Measurements from ENCODE around the gene MECP2. TPM values are rescaled to one million over a fixed set of nuclear protein-coding genes. Genes with fewer than 3 reads are reported as not detected.

Gene MECP2
- total RNA-seq, 2 donors from 2014 or later, result 34.4 to 35.3 TPM

DNA sequence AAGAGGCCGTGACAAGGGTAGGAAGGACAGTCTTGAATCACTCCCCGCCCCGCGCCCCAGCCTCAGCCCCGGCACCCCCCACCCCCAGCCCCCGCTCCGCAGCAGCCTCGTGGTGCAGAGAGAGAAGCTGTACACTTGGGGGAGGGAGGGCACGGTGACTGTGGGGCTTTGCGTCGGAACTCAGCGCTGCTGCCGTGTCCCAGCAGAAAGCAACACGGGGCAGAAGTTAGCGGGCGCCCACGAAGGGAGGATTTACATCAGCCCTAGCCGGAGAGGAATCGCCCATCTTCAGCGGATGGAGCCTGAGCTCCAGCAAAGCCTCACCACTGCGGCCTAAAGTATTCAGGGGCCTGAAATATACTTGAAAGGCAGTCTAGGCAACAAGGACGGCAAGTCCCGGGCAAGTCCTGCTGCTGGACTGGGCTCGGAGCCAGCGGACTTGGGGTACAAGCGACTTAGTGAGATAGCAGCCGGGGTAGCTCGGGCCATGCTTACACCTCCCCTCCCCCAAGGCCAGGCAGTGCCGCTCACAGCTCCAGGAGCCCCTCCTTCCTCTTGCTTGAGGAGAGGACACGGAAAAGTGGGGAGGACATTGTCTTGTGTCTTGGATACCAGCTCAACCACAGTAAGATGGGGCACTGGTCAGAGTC, 28.0 kb upstream of the MECP2 start:
- 93 to 94% methylated on average over 3 to 23 of the region's 30 CpGs for WGBS, 2 experiments (ENCODE audit: insufficient coverage in 1 of 2, insufficient read length in 1 of 2)
- peaks cover 2% of the 10 kb centered on the region for H3K4me1 Mint-ChIP-seq
- H3K27me3 Mint-ChIP-seq (ENCODE audit: insufficient read depth), result no peaks in the 10 kb centered on the region
- peaks cover 69% of the 10 kb centered on the region for H3K9me3 Mint-ChIP-seq
- H3K9ac ChIP-seq (ENCODE audit: extremely low read depth, low read length, poor library complexity, severe bottlenecking), result no peak overlapping the region
- no peaks in the 10 kb centered on the region for H3K27me3 ChIP-seq (ENCODE audit: control insufficient read depth, insufficient read depth, low read length, poor library complexity, severe bottlenecking)
- H3K4me3 ChIP-seq (ENCODE audit: low read length), result no peak overlapping the region
- H3K9me3 ChIP-seq (ENCODE audit: control insufficient read depth, low read length), result no peaks in the 10 kb centered on the region
- H3K4me1 ChIP-seq (ENCODE audit: control insufficient read depth, insufficient read depth, low read length), result no peaks in the 10 kb centered on the region
- no peaks in the 10 kb centered on the region for H3K36me3 Mint-ChIP-seq (ENCODE audit: low read depth)
- no peaks in the 10 kb centered on the region for H3K36me3 ChIP-seq (ENCODE audit: control insufficient read depth, insufficient read depth, low read length)
- TF ChIP-seq, protein P1, sequence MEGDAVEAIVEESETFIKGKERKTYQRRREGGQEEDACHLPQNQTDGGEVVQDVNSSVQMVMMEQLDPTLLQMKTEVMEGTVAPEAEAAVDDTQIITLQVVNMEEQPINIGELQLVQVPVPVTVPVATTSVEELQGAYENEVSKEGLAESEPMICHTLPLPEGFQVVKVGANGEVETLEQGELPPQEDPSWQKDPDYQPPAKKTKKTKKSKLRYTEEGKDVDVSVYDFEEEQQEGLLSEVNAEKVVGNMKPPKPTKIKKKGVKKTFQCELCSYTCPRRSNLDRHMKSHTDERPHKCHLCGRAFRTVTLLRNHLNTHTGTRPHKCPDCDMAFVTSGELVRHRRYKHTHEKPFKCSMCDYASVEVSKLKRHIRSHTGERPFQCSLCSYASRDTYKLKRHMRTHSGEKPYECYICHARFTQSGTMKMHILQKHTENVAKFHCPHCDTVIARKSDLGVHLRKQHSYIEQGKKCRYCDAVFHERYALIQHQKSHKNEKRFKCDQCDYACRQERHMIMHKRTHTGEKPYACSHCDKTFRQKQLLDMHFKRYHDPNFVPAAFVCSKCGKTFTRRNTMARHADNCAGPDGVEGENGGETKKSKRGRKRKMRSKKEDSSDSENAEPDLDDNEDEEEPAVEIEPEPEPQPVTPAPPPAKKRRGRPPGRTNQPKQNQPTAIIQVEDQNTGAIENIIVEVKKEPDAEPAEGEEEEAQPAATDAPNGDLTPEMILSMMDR (conservative IDR thresholded peaks at IDR 0.05), result no peak
- H3K27ac Mint-ChIP-seq, result no peak overlapping the region
- no peak for DNase-seq
- no peak overlapping the region for H3K27ac ChIP-seq (ENCODE audit: low read depth, low read length)
- no peak overlapping the region for H3K4me3 Mint-ChIP-seq

DNA sequence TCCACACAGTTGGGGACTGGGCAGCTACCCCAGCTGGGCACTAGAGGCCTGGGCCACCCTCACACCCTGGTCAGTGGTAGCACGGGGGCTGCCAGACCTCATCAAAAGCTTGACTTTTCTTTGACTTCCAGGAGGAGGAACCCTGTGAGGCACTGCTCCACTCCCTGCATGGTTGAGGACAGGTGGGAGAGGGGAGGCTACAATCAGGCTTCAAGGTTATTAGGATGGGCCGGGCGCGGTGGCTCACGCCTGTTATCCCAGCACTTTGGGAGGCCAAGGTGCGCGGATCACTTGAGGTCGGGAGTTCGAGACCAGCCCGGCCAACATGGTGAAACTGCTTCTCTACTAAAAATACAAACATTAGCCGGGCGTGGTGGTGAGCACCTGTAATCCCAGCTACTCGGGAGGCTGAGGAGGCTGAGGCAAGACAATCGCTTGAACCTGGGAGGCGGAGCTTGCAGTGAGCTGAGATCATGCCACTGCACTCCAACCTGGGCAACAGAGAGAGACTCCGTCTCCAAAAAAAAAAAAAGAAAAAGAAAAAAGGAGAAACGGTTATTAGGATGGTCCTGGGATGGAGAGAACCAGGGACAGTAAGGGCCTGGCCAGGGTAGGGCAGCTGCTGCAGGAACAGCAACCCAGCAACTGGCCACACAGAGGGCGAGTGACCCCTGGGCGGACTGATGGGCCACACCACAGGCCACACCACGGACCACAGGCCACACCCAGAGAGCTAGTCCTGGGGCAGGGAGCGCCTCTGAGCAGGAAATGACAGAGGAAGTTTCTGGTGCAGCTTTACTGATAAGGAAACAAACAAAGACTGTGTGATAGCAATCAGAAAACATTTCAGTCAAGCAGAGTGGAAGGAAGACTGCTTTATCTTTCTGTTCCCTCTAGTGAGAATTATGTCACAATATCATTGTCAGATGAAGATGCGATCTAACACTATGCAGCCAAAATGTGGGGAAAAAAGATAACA, 26.0 kb upstream of the MECP2 start:
- H3K9me3 Mint-ChIP-seq, result peaks cover 73% of the 10 kb centered on the region
- no peak overlapping the region for H3K27ac Mint-ChIP-seq

DNA sequence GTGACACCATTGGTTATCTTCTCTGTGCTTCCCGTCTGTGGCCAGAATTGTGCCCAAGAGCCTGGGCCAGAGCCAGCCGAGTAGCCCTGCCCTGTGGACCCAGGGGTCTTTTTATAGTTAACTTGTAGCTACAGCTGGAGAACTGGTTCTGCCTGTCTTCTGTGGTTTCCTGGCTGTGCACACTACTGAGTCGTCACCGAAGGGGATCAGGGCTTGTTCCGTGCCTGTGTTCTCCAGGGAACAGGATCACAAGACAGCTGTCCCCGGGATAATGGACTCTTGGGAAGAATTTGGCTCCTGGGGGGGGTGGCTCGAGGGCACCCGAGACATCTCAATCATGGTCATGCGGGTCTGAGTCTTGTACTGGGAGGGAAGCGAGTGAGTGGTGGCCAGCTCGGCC, 24.4 kb upstream of the MECP2 start:
- Histone ChIP-seq H3K9me3 (ENCODE audit: control insufficient read depth, low read length) (peaks cover 4% of the 10 kb centered on the region), H3K27me3 (ENCODE audit: control insufficient read depth, insufficient read depth, low read length, poor library complexity, severe bottlenecking) (no peaks in the 10 kb centered on the region), H3K4me1 (ENCODE audit: control insufficient read depth, insufficient read depth, low read length) (no peaks in the 10 kb centered on the region), H3K9ac (ENCODE audit: extremely low read depth, low read length, poor library complexity, severe bottlenecking) (no peak overlapping the region), H3K36me3 (ENCODE audit: control insufficient read depth, insufficient read depth, low read length) (no peaks in the 10 kb centered on the region), H3K4me3 (ENCODE audit: low read length) (no peak overlapping the region), H3K27ac (ENCODE audit: low read depth, low read length) (no peak overlapping the region)
- no peaks in the 10 kb centered on the region for H3K27me3 Mint-ChIP-seq (ENCODE audit: insufficient read depth)
- no peak for DNase-seq
- H3K27ac Mint-ChIP-seq, result no peak overlapping the region
- WGBS, 2 experiments (ENCODE audit: insufficient coverage in 1 of 2, insufficient read length in 1 of 2), result 94 to 95% methylated on average over 3 to 10 of the region's 11 CpGs
- H3K4me1 Mint-ChIP-seq, result peaks cover 2% of the 10 kb centered on the region
- H3K36me3 Mint-ChIP-seq (ENCODE audit: low read depth), result no peaks in the 10 kb centered on the region
- TF ChIP-seq, protein P1 (conservative IDR thresholded peaks at IDR 0.05), result no peak
- H3K9me3 Mint-ChIP-seq, result peaks cover 75% of the 10 kb centered on the region
- no peak overlapping the region for H3K4me3 Mint-ChIP-seq

More for the DNA sequence above, 26.0 kb upstream of the MECP2 start:
- no peaks in the 10 kb centered on the region for H3K9me3 ChIP-seq (ENCODE audit: control insufficient read depth, low read length)
- no peaks in the 10 kb centered on the region for H3K27me3 ChIP-seq (ENCODE audit: control insufficient read depth, insufficient read depth, low read length, poor library complexity, severe bottlenecking)
- WGBS, 2 experiments (ENCODE audit: insufficient coverage in 1 of 2, insufficient read length in 1 of 2), result 90 to 91% methylated on average over 11 to 22 of the region's 22 CpGs
- no peaks in the 10 kb centered on the region for H3K4me1 ChIP-seq (ENCODE audit: control insufficient read depth, insufficient read depth, low read length)
- Mint-ChIP-seq H3K4me3 (no peak overlapping the region), H3K27me3 (ENCODE audit: insufficient read depth) (no peaks in the 10 kb centered on the region), H3K4me1 (peaks cover 2% of the 10 kb centered on the region), H3K36me3 (ENCODE audit: low read depth) (no peaks in the 10 kb centered on the region)
- H3K27ac ChIP-seq (ENCODE audit: low read depth, low read length), result no peak overlapping the region
- H3K9ac ChIP-seq (ENCODE audit: extremely low read depth, low read length, poor library complexity, severe bottlenecking), result no peak overlapping the region
- no peak overlapping the region for H3K4me3 ChIP-seq (ENCODE audit: low read length)
- H3K36me3 ChIP-seq (ENCODE audit: control insufficient read depth, insufficient read depth, low read length), result no peaks in the 10 kb centered on the region
- DNase-seq, result no peak
- TF ChIP-seq, protein P1 (conservative IDR thresholded peaks at IDR 0.05), result no peak

Measured in endodermal cell (in vitro differentiated cells).